Measurements from ENCODE around the gene RAB8B. TPM values are rescaled to one million over a fixed set of nuclear protein-coding genes. Genes with fewer than 3 reads are reported as not detected.

Gene RAB8B
- total and polyA plus RNA-seq, 9 of the 15 experiments (the other 6 are each of a cell fraction or from before 2014, with no cell fraction given), result 7.8 to 32.1 (median 24.2) TPM

DNA sequence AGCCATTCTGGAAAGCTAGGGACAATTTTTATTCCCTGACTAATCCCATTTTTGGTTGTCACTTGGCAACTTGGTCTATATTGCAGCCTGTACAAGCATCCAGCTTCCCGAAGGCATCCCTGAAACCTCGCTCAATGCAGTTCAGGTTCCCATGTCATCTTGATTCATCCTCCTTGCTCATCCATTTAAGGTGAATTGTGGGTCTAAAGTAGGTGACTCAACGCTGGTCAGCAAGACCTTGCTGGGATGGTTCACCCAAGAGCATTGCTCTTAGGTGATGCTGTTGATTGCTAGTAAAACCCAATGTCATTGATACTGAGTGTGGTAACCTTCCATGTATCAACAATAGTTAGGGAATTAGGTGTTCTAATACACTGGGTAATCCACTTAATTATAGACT, 13.1 kb upstream of the RAB8B start (continued):
- TF ChIP-seq, protein P1, sequence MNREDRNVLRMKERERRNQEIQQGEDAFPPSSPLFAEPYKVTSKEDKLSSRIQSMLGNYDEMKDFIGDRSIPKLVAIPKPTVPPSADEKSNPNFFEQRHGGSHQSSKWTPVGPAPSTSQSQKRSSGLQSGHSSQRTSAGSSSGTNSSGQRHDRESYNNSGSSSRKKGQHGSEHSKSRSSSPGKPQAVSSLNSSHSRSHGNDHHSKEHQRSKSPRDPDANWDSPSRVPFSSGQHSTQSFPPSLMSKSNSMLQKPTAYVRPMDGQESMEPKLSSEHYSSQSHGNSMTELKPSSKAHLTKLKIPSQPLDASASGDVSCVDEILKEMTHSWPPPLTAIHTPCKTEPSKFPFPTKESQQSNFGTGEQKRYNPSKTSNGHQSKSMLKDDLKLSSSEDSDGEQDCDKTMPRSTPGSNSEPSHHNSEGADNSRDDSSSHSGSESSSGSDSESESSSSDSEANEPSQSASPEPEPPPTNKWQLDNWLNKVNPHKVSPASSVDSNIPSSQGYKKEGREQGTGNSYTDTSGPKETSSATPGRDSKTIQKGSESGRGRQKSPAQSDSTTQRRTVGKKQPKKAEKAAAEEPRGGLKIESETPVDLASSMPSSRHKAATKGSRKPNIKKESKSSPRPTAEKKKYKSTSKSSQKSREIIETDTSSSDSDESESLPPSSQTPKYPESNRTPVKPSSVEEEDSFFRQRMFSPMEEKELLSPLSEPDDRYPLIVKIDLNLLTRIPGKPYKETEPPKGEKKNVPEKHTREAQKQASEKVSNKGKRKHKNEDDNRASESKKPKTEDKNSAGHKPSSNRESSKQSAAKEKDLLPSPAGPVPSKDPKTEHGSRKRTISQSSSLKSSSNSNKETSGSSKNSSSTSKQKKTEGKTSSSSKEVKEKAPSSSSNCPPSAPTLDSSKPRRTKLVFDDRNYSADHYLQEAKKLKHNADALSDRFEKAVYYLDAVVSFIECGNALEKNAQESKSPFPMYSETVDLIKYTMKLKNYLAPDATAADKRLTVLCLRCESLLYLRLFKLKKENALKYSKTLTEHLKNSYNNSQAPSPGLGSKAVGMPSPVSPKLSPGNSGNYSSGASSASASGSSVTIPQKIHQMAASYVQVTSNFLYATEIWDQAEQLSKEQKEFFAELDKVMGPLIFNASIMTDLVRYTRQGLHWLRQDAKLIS (CRISPR knock-in tag; IDR thresholded peaks at IDR 0.05), result no peak
- TF ChIP-seq, protein P2, sequence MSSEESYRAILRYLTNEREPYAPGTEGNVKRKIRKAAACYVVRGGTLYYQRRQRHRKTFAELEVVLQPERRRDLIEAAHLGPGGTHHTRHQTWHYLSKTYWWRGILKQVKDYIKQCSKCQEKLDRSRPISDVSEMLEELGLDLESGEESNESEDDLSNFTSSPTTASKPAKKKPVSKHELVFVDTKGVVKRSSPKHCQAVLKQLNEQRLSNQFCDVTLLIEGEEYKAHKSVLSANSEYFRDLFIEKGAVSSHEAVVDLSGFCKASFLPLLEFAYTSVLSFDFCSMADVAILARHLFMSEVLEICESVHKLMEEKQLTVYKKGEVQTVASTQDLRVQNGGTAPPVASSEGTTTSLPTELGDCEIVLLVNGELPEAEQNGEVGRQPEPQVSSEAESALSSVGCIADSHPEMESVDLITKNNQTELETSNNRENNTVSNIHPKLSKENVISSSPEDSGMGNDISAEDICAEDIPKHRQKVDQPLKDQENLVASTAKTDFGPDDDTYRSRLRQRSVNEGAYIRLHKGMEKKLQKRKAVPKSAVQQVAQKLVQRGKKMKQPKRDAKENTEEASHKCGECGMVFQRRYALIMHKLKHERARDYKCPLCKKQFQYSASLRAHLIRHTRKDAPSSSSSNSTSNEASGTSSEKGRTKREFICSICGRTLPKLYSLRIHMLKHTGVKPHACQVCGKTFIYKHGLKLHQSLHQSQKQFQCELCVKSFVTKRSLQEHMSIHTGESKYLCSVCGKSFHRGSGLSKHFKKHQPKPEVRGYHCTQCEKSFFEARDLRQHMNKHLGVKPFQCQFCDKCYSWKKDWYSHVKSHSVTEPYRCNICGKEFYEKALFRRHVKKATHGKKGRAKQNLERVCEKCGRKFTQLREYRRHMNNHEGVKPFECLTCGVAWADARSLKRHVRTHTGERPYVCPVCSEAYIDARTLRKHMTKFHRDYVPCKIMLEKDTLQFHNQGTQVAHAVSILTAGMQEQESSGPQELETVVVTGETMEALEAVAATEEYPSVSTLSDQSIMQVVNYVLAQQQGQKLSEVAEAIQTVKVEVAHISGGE (CRISPR knock-in tag; IDR thresholded peaks at IDR 0.05), result no peak
- no peak for TF ChIP-seq ZNF263 (CRISPR knock-in tag; IDR thresholded peaks at IDR 0.05; ENCODE audit: borderline replicate concordance)
- TF ChIP-seq MBD2 (IDR thresholded peaks at IDR 0.05; ENCODE audit: borderline replicate concordance, low read depth), result no peak
- TF ChIP-seq ZNF311 (CRISPR knock-in tag; IDR thresholded peaks at IDR 0.05), result no peak
- TF ChIP-seq HMG20A (CRISPR knock-in tag; conservative IDR thresholded peaks at IDR 0.05), result no peak
- TF ChIP-seq STAG1 (CRISPR knock-in tag; IDR thresholded peaks at IDR 0.05; ENCODE audit: borderline replicate concordance), result no peak
- TF ChIP-seq, protein P3, sequence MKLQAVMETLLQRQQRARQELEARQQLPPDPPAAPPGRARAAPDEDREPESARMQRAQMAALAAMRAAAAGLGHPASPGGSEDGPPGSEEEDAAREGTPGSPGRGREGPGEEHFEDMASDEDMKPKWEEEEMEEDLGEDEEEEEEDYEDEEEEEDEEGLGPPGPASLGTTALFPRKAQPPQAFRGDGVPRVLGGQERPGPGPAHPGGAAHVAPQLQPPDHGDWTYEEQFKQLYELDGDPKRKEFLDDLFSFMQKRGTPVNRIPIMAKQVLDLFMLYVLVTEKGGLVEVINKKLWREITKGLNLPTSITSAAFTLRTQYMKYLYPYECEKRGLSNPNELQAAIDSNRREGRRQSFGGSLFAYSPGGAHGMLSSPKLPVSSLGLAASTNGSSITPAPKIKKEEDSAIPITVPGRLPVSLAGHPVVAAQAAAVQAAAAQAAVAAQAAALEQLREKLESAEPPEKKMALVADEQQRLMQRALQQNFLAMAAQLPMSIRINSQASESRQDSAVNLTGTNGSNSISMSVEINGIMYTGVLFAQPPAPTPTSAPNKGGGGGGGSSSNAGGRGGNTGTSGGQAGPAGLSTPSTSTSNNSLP (IDR thresholded peaks at IDR 0.05; ENCODE audit: borderline replicate concordance, low read depth, low read length), result no peak
